Heart right ventricle (tissue), 16 donors: ENCODE data around the gene FAM151B. TPM values are rescaled to one million over a fixed set of nuclear protein-coding genes. Genes with fewer than 3 reads are reported as not detected.

ENCODE experiments used
- ATAC-seq, 8 donors: fragments of 200-7000 bp; cut with Tn5 transposase; one replicate each; pipeline ENCODE4 v1.9.1; 2020; ENCODE audit warnings: mild to moderate bottlenecking in 8 of 8, moderate library complexity in 8 of 8, moderate number of reproducible peaks in 1 of 8
- DNase-seq, 2 donors: peaks; one replicate each; pipeline ENCODE4 v3.0.0-alpha.2; 2020
- H3K27ac ChIP-seq, 10 donors: fragments of 200-600 bp; sonication (generic) in 2 of 10; one replicate each; pipeline versions ENCODE4 v1.5.0 to v1.8.0; 2020 to 2022; ENCODE audit warnings: mild to moderate bottlenecking in 3 of 10
- H3K27me3 ChIP-seq, 7 donors: fragments of 200-600 bp; one replicate each; pipeline ENCODE4 v1.8.0; 2021 to 2022; ENCODE audit warnings: mild to moderate bottlenecking in 2 of 7
- H3K36me3 ChIP-seq, 9 donors: fragments of 200-600 bp; sonication (generic) in 1 of 9; one replicate each; pipeline versions ENCODE4 v1.5.0 to v1.8.0; 2020 to 2022; ENCODE audit warnings: mild to moderate bottlenecking in 2 of 9
- H3K4me1 ChIP-seq, 9 donors: fragments of 200-600 bp; sonication (generic) in 1 of 9; one replicate each; pipeline versions ENCODE4 v1.5.0 to v1.8.0; 2020 to 2022; ENCODE audit warnings: mild to moderate bottlenecking in 4 of 9
- H3K4me3 ChIP-seq, 10 donors: fragments of 200-600 bp; sonication (generic) in 2 of 10; one replicate each; pipeline versions ENCODE4 v1.5.0 to v1.8.0; 2020 to 2022; ENCODE audit warnings: mild to moderate bottlenecking in 7 of 10, moderate library complexity in 2 of 10
- H3K9me3 ChIP-seq, 11 donors: fragments of 200-600 bp in 10 of 11; sonication (generic) in 2 of 11; one replicate each; pipeline versions ENCODE4 v1.5.0 to v1.8.0; 2013 to 2022; ENCODE audit warnings: mild to moderate bottlenecking in 2 of 11, control low read depth in 1 of 11, moderate library complexity in 1 of 11
- CTCF ChIP-seq, 9 donors: fragments of 200-600 bp; sonication (generic) in 2 of 9; IDR thresholded peaks; one replicate each; pipeline versions ENCODE4 v1.5.0 to v1.8.0; 2021 to 2022; ENCODE audit warnings: antibody characterized with exemption in 9 of 9, mild to moderate bottlenecking in 5 of 9, moderate library complexity in 1 of 9
- WGBS, 2 donors: extraction: QIAGEN DNeasy Blood & Tissue Kit; methylation state at CpG; one replicate each; pipeline ENCODE4 v1.1.7; 2013; ENCODE audit warnings: inconsistent platforms in 1 of 2; 5-methylcytosine and 5-hydroxymethylcytosine counted together
- intact Hi-C, 10 donors: fragments of 100-400 bp; cut with DNase I; formaldehyde crosslinking; loops; one replicate each; pipeline versions ENCODE4 v1.11.1 to v1.14.2; 2022
- polyA plus RNA-seq, 2 donors: library from polyadenylated mRNA; stranded (reverse); fragments of 200-250 nt; gene quantifications; one replicate each; pipeline ENCODE4 v1.2.3, GENCODE V29; 2013
- total RNA-seq, 10 donors: library from RNA; stranded (reverse); fragmentation: NEBNext Ultra II Directional in 3 of 10; extraction: Animal tissue kit (Norgen Biotek cat#: 25700) in 3 of 10; gene quantifications; one replicate each; pipeline versions ENCODE4 v1.2.1 to v1.2.4, GENCODE V29; 2021 to 2023
- donor health status: Arrhythmogenic right ventricular cardiomyopathy.
- donor health status: ischemic (EF 13 %, LVEDD 7.1; RV severe dilation, severe dysfunction).
- donor health status: healthy with polysubstance abuse.
- donor health status: DM: no; HTN: yes; CAD: no.
- donor health status: DM: no; HTN: no; CAD: no.
- donor health status: ischemic (EF 25% LVEDD 6.9; RV normal size, moderate dysfunction).
- donor health status: ischemic (EF 25% LVEDD 5.7; RV mildly dilated, moderate dysfunction).
- donor health status: healthy.
- donor health status: DM: yes; HTN: yes; CAD: no.
- donor health status: Ischemic cardiomyopathy.
- donor health status: ischemic (EF 35%, LVEDD 5.7; RV mildly dilated, moderate dysfunction).
- donor health status: nonischemic (EF 11% LVEDD 7.7; RV severe dilation, severe dysfunction).
- donor health status: DM: yes; HTN: yes; CAD: no.
- donor health status: PGD.
- donor health status: ischemic (EF 29% LVEDD 5.4; RV normal size, mild dysfunction).
- donor health status: nonischemic (EF 23%, LVEDD 6.1; RV moderate dilation, normal function).

Gene FAM151B
- total and polyA plus RNA-seq, 12 donors = 0.39 to 2.8 (median 1.4) TPM

- Histone ChIP-seq H3K27ac (no peak overlapping the region), H3K4me1 (peaks cover 0 to 16% (median 13%) of the 10 kb centered on the region in 9 donors), H3K4me3 (no peak overlapping the region), H3K9me3 (no peaks in the 10 kb centered on the region), H3K36me3 (no peaks in the 10 kb centered on the region), H3K27me3 (peaks cover 14 to 89% (median 80%) of the 10 kb centered on the region in 7 donors)
- ATAC-seq = no peak
- DNase-seq = no peak
- WGBS, 2 donors = 56 to 59% methylated on average over 6 of the region's 6 CpGs
- intact Hi-C loops = no loop called here
- TF ChIP-seq CTCF (IDR thresholded peaks at IDR 0.05) = no peak
These were observed 80.4 kb downstream of the FAM151B start for GRCh38 chr5:80568251-80568650.

GRCh38 chr5:80569086-80569960 lies 81.4 kb downstream of the FAM151B start:
- Histone ChIP-seq H3K9me3 (no peaks in the 10 kb centered on the region), H3K27me3 (peaks cover 14 to 94% (median 82%) of the 10 kb centered on the region in 7 donors), H3K4me3 (peak overlapping the region in 9 of 10 donors; percentile 17 to 54 (median 31)), H3K4me1 (peaks cover 0 to 16% (median 13%) of the 10 kb centered on the region in 9 donors), H3K27ac (no peak overlapping the region), H3K36me3 (no peaks in the 10 kb centered on the region)
- DNase-seq (no peak), ATAC-seq (no peak)
- intact Hi-C loops = no loop called here
- WGBS, 2 donors = 1 to 2% methylated on average over 86 to 89 of the region's 89 CpGs
- TF ChIP-seq CTCF (IDR thresholded peaks at IDR 0.05) = no peak

DNA sequence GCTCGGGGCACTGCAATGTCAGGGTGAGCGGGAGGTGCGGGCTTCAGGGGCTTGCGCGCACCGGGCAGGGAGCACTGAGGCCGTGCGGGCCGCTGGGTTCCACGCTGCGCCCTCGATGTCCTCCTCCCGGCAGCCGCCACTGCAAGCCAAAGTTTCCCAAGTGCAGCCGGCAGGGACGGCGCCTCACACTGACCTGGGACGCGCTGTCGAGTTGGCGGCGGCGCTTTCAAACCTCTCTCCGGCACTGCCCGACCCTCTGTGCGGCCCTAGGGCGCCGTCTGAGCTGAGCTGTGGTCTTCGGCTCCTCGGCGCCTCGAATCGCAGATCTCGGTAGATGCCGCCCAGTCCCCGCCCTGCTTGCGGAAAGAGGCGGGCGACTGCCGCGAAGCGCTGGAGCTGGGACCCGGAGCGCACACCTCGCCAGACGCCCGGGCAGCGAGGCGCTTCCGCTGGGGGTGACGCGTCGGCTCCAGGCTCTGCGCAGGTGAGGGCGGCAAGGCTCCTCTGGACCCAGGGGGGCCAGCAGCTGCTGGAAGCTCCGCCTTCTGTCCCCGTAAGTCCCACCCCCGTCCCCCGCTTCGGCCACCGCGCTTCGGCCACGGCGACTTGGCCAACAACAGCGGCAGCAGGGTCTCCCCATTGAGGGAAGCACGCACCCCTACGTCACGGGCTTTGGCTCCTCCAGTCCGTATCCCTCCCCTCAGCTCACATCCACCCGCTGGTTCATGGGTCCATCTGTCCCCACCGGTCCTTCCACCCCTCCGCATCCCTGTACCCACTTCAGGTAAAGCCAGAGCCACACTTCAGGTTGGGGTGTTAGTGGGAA lies 82.3 kb downstream of the FAM151B start, which contains the start of gene ANKRD34B:
TSS of gene ANKRD34B (minus strand) at position 320 of the 826 bp plus-strand sequence. CDS start 10,261 bp downstream, outside the sequence.
- Histone ChIP-seq H3K36me3 (no peaks in the 10 kb centered on the region), H3K27ac (no peak within 1 kb of the TSS), H3K9me3 (no peaks in the 10 kb centered on the region), H3K4me1 (peaks cover 0 to 16% (median 13%) of the 10 kb centered on the region in 9 donors), H3K4me3 (peak within 1 kb of the TSS in 9 of 10 donors; percentile 17 to 54 (median 31)), H3K27me3 (peaks cover 14 to 96% (median 77%) of the 10 kb centered on the region in 7 donors)
- TF ChIP-seq CTCF (IDR thresholded peaks at IDR 0.05) = no peak
- intact Hi-C loops = no loop called here
- DNase-seq = no peak
- 2% methylated on average over 63 to 73 of the region's 73 CpGs for WGBS, 2 donors
- ATAC-seq = peak in 2 of 8 donors; percentile 44 to 53

DNA sequence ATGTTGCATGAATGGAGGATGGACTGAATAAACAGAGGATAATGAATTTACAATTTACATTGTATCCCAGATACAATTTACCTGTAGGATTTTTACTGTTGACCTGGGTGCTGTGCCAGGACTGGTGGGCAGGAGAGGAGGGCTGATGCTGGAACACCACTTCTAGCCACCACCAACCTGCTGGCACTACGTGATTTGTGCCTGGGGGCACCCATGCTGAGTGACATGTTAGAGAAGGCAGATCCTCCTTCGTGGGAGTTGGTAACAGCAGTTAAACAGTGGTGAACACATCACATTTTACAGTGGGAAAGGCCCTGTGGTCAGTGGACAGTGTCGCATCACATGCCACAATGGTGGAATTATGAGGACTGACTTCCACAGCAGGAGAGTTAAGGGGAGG lies 85.2 kb downstream of the FAM151B start:
- Histone ChIP-seq H3K27ac (no peak overlapping the region), H3K4me3 (no peak overlapping the region), H3K36me3 (no peaks in the 10 kb centered on the region), H3K27me3 (peaks cover 14 to 85% (median 67%) of the 10 kb centered on the region in 7 donors), H3K9me3 (no peaks in the 10 kb centered on the region), H3K4me1 (peaks cover 0 to 16% (median 13%) of the 10 kb centered on the region in 9 donors)
- intact Hi-C loops = no loop called here
- ATAC-seq (no peak), DNase-seq (no peak)
- TF ChIP-seq CTCF (IDR thresholded peaks at IDR 0.05) = no peak
- 75 to 79% methylated on average over 3 of the region's 3 CpGs for WGBS, 2 donors
